Jurkat, Clone E6-1 (cell line): ENCODE results near the gene FXYD7.
"Not testable (repeated sequence)": the region's sequence is repeated elsewhere in the genome, so short reads cannot be mapped to it uniquely, and the experiment has no call there.

Experiments
- DNase-seq: peaks from one replicate; pipeline ENCODE4 v3.0.0-alpha.2; 2011; ENCODE audit warnings: low read depth, low spot score
- H3K4me3 ChIP-seq: 2 replicates; pipeline ENCODE4 v1.5.1; 2011; ENCODE audit warnings: mild to moderate bottlenecking, low read length, control low read depth, moderate library complexity

The FXYD7 gene

GRCh38 chr19:35140207-35140961, 2.7 kb upstream of the FXYD7 start:
- DNase-seq, result no peak
- H3K4me3 ChIP-seq, result no peak overlapping the region

- H3K4me3 ChIP-seq, result peak overlapping the region; percentile 21
- peak; percentile 85 for DNase-seq
These were observed 1.9 kb upstream of the FXYD7 start for GRCh38 chr19:35140962-35141836.

- H3K4me3 ChIP-seq, result peak overlapping the region; percentile 22
- DNase-seq, result no peak
These were observed 1.0 kb upstream of the FXYD7 start for GRCh38 chr19:35141837-35142605.

GRCh38 chr19:35142606-35143230, 337 bp upstream of the FXYD7 start:
- peak overlapping the region; percentile 22 for H3K4me3 ChIP-seq
- no peak for DNase-seq

DNA sequence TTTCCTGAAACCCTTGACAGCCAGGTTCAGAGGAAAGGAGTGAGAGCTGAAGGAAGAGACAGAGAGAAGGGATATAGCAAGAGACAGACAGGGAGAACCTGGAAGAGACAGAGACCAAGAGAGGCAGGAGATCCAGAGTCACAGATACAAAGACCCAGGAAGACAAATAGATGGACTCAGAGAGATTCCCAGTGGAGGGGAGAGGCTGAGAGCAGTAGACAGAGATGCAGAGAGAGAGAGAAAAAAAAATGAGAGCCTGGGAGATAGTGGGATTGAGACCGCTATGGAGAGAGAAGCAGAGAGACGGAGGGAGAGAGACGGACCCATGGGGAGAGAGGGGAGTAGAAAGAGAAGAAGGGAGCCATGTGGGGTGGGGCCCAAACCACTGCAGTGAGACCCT, 763 bp downstream of the FXYD7 start:
- H3K4me3 ChIP-seq, result no peak overlapping the region
- DNase-seq, result no peak

DNA sequence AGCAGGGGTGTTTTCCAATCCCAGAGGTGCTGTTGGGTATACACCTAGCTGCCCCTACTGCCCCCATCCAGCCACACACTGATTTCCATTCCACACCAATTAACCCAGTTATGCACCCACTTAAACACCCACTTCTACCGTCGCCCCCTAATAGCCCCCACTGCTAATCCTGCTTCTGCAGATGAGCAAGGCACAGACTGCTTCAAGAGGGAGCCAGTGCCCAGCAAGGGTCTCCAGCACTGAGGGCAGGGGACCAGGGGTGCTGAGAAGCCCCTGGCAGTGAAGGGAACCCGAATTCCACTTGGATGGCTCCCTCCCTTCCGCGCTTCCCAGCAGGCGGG, 1.2 kb downstream of the FXYD7 start:
- H3K4me3 ChIP-seq, result no peak overlapping the region
- no peak for DNase-seq

- no peak overlapping the region for H3K4me3 ChIP-seq
- peak; percentile 47 for DNase-seq
These were observed 1.8 kb downstream of the FXYD7 start for GRCh38 chr19:35144600-35145436.

DNA sequence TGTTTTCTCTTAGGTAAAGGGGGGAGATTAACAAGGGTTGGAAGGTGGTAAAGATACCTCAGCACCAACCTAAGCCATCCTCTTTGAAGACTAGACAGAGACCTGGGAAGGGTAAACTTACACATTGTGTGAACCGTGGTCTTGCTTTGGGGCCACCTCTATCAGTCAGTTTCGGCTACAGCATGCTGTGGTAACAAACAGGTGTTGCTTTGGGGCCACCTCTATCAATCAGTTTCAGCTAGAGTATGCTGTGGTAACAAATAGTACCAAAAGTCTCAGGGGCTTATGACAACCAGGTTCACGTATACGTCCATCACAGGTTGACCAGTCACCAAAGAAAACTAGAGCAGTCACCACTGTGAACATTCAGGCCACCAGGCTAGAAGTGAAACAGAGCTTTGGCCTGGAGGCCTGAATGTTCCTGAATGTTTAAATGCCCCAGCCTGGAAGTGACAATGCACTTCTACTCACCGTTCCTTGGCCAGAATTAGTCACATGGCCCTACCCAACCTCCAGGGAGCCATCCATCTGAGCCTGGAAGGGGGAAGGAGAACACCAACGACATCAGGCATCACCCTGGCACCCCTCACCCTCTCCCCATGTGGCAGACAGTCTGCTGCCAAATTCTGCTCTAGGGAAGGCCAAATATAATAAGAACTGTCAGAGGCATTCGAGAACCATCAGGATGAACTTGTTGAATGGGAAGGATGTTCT, 3.8 kb downstream of the FXYD7 start:
- no peak for DNase-seq

GRCh38 chr19:35149463-35149862, 6.4 kb downstream of the FXYD7 start:
- H3K4me3 ChIP-seq, result no peak overlapping the region
- no peak for DNase-seq

More for the DNA sequence above, 3.8 kb downstream of the FXYD7 start:
- no peak overlapping the region for H3K4me3 ChIP-seq

DNA sequence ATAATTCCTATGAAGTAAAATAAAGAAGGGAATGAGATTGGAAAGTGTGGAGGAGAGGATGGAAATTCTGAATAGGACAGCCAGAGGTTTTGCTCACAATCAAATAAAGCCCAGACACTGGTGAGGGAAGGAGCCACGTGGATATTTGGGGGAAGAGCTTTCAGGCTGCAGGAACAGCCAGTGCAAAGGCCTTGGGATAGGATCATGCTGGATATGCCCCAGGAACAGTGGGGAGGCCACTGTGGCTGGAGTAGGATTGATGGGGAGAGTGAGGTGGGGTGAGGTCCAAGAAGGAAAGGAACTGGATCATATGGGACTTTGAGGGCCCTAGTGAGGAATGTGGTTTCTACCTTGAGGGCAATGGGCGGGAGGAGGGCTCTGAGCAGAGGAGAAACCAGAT, 7.4 kb downstream of the FXYD7 start:
- DNase-seq, result no peak
- no peak overlapping the region for H3K4me3 ChIP-seq

- DNase-seq, result no peak
- H3K4me3 ChIP-seq, result no peak overlapping the region
These were observed 8.4 kb downstream of the FXYD7 start for GRCh38 chr19:35151273-35152065.

DNA sequence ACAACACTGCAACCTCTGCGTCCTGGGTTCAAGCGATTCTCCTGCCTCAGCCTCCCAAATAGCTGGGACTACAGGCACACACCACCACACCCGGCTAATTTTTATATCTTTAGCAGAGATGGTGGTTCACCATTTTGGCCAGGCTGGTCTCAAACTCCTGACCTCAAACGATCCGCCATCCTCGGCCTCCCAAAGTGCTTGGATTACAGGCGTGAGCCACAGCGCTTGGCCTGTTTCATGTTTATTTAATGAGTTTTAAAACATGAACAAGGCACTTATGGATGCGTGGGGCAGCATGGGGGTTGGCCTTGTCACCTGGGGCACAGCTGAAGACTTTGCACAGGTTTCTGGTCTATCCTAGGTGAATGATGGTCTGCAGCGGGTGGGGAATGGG, 10.1 kb downstream of the FXYD7 start:
- not testable (repeated sequence) for H3K4me3 ChIP-seq, DNase-seq

DNA sequence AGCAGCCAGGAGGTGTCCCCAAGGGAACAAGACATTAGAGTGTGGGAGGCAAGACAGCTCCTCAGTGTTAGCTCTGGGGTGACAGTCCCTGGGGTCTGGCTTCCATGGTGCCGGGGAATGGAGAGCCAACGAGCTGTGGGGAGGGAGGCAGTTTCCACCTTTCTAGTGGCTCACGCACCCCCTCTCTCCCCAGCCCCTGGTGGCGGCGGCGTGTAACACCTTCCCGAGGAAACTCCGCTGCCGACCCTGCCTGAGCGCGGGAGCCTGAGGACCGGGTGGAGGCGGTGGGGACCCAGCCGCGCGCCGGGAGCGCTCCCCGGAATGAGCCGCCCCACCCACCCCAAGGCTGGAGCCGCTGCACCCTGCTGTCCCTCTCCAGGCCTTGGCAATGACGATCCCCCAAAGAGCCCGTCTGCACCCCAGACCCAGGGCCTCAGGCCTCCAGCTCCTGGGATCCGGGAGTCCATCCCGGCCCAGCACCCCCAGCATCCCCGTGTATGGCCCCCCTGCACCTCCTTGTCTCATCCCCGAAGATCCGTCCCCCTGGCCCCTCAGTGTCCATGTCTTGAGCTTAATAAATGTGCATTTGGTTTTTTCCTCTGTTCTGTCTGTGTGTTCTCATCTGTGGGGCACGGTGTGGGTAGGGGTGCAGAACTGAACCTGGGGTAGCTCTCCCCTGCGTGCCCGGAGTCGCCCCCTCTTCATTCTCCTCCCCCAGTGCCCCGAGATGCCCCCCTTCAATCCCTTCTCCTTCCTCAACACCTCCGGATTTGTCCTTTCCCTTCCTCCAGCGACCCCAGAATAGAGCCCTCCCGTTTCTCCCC, 10.9 kb downstream of the FXYD7 start:
- DNase-seq, result peak; percentile 52
- H3K4me3 ChIP-seq, result peak overlapping the region; percentile 81

GRCh38 chr19:35154525-35155406, 11.7 kb downstream of the FXYD7 start, which contains the start of gene FXYD5:
Gene FXYD5, plus strand, starts transcription at chr19:35154735. Its CDS starts 816 bp downstream, at chr19:35155551.
- peak; percentile 40 for DNase-seq

GRCh38 chr19:35155441-35155840, 12.4 kb downstream of the FXYD7 start:
- peak overlapping the region; percentile 81 for H3K4me3 ChIP-seq
- no peak for DNase-seq

More at GRCh38 chr19:35154525-35155406, 11.7 kb downstream of the FXYD7 start, which contains the start of gene FXYD5:
- H3K4me3 ChIP-seq, result peak within 1 kb of the TSS; percentile 81
